ENCODE results near the gene APLNR.
"Not testable (repeated sequence)": the region's sequence is repeated elsewhere in the genome, so short reads cannot be mapped to it uniquely, and the experiment has no call there.

The APLNR gene

DNA sequence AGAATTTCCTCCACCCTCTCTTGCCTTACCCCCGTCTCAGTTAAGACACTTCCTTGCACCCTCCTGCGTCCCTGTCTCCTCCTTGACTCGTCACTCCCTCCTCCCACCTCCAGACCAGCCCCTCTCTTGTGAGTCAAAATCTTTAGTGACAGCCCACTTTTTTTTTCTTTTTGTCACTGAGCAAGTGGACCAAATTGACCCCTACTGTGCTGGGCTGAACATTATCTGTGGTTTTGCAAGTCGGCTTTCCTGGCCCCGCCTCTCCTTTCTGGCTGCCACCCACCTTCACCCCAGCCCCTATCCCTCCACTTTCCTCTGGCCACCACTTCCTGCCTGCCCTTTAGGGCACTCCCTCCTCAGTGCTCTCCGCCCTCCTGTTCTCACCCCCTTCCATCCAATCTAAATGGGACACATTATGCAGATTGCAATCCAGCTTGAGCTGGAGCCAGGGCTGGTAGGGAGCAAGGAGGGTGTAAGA is at the start of gene APLNR:
Gene APLNR, minus strand, starts transcription at position 47 of the 478 bp plus-strand sequence. CDS start 246 bp downstream, outside the sequence.
- DNase-seq = no peak

DNA sequence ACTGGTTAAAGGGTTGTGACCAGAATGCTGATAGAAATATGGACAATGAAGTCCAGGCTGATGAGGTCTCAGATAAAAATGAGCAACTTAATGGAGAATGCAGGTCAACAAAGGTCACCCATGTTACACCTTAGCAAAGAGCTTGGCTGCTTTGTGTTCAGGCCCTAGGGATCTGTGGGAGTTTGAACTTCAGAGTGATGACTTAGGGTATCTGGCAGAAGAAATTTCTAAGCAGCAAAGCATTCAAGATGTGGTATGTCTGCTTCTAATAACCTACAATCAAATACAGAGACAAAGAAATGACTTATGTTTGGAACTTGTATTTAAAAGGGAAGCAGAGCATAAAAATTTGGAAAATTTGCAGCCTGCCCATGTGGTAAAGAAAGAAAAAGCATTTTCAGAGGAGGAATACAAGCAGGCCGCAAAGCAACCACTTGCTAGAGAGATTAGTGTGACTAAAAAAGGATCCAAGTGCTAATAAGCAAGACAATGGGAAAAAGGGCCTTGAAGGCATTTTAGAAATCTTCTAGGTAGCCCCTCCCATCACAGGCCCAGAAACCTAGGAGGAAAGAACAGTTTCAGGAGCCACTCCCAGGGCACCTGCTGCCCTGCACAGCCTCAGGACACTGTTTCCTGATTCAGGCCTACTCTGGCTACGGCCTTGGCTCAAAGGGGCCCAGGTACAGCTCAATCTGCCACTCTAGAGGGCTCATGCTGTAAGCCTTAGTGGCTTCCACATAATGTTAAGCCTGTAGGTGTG is 46.4 kb upstream of the APLNR start:
- DNase-seq = no peak

DNA sequence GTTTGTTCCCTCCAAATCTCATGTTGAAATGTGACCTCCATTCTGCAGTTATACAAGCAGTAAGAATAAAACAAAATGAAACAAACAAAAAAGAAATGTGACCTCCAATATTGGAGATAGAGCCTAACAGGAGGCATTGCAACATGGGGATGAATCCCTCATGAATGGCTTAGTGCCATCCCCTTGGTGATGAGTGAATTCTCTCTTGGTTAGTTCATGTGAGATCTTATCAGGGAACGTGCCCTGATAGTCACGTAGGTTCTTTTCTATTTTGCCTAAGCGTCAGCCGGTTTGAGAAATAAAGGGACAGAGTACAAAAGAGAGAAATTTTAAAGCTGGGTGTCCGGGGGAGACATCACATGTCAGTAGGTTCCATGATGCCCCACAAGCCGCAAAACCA is 44.5 kb upstream of the APLNR start:
- DNase-seq = not testable (repeated sequence)

DNA sequence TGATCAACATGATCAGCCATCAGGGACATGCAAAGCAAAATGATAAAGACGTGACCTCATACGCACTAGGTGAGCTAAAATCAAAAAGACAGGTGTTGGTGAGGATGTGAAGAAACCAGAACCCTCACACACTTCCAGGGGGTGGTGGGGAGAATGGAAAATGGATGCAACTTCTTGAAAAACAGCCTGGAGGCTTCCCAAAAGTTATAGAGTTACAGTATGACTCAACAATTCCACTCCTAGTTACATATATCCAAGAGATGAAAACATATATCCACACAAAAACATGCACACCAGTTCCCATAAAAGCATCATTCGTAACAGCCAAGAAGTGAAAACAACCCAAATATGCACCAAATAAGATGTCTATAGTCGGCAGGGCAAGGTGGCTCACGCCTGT is 42.1 kb upstream of the APLNR start:
- no peak for DNase-seq

DNA sequence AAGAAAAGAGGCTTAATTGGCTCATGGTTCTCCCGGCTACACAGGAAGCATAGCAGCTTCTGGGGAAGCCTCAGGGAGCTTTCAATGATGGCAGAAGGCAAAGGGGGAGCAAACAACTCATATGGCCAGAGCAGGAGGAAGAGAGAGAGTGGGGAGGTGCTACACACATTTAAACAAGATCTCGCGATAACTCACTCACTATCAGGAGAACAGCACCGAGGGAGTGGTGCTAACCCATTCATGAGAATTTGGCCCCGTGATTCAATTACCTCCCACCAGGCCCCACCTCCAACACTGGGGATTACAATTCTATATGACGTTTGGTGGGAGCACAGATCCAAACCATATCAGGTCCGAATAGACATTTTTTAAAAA is 41.7 kb upstream of the APLNR start:
- no peak for DNase-seq

DNA sequence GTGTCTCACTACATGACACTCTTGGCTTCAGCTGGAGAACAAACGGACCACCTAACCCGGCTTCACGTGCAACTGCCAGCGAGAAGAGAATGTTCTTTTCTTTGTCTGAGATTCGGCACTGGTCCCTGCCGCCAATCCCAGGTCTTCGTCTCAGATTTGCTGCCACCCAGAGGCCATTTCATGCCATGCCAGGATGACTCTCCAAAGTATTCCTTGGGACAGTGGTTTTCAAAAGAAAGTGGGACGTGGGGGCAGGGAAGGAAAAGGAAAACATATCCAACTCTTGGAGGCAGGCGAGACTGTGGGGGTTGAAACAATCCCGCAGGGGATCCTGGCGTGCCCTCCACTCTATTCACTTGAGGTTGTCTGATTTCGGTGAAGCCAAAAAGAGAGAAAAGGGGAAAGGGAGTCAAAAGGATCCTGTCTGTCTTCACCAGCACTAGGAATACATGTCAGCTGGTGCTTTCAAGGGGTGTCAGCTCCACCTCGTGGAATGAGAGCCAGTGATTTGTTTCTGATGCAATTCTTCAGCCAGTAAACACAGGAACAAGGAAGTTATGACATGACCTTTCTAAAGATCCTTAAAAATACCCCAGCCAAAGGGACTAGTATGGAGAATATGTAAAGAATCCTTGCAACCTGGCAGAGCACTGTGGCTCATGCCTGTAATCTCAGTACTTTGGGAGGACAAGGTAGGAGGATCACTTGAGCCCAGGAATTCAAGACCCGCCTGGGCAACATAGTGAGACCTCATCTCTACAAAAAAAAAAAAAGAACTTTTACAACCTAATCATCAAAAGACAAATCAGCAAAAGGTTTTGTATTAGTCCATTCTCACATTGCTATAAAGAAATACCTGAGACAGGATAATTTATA is 41.0 kb upstream of the APLNR start:
- peak; percentile 87 for DNase-seq

DNA sequence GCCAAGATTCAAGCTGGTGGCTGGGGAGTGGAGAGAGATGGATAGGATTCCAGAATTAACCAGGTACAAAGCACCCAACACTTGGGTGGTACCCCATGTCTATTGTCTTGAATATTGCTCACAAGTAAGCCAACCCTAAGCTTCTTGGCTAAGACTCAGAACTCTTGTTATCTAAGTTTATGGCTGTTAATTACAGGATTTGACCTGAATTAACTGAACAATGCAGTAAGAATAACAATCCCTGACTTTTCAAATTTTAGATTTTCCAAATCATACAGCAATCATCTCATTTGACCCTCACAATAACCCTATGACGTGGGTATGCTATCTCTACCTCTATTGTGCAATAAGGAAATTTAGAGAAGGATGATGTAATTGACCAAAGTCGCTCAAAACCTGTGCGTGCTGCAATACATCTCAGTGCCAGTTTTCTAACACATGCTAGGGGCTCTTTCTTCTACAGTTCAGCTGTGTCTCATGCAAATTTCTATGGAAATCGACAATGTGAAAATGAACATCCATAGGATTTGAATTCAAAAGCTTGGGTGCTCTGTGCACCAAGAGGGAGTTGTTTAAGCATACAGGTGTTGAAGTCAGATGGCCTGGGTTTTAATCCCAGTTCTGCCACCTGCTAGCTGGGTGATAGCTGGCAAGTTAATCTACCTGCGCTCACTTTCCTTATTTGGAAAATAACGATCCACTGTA is 40.1 kb upstream of the APLNR start:
- no peak for DNase-seq

DNA sequence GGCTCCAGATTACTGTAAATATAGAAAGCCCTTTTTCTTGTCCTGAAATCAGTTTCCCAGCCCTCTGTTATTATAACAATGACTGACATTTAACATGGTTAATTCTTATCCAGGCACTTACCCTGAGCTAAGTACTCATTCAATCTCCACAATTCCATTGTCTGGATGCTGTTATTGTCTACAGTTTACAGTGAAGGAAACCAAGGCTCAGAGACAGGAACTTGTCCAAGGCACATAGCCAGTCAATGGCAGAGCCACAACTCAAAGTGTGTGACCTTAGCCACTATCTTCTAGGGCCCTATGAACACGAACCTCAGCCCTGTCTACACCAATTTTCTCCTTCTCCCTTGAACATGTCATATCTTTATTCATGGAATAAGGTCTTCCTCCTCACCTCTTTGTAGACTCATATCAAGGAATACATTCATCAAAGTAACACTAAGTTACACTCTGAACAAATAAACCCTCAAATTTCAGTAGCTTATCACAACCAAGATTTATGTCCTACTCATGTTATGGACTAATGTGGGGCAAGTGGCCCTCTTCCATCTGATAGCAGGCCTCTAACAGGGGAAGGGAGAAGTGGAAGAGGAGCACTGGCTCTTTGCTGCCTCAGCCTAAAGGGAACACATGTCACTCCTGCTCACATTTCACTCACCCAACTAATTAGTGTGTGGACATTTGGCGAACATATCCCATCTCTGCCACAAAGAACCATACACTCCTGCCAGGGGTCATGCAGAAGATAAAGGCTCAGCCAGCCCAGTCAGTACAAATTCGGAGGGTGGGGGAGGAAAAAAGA is 39.3 kb upstream of the APLNR start:
- DNase-seq = no peak

DNA sequence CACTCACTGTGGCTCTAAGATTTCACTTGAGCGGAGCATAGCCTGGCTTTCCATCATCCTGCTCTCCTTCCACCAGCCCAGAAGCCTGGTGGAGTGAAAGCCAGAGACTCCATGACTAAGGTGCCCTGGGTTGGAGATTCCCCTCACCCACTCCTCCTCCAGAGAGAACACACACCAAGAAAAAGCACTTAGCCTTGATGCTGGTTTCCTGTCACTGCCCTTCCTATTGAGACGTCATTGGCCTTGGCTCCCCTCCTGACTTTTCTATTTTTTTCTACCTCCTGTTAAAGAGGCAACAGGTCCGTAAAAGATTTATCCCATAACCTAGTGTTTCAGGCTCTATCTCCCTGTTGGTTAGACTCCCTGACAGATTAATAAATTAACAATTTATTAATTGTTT is 38.5 kb upstream of the APLNR start:
- DNase-seq = no peak

DNA sequence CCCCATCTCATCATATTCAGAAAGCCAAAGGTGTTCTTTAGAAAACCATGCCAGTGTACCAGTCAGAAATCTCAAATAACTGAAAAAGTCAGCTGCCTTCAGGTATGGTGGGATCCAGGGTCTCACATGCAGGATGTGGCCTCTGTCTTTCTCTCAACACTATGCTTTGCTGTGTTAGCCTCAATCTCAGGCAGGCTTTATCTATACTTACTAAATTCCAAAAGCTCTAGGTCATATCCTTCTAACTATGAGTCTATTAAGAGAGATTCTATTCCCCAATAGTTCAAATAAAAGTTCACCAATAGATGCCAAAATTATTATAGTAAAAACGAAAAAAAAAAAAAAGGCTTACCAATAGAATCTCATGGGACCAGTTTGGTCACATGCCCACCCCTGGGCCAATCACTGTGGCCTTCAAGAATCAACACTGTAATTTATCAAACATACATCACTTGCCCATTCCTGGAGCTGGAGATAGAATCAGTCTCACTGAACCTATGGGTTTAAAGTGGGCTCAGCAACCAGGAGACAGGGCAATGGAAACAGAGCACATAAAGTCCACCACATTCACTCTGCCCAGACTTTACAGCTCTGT is 38.0 kb upstream of the APLNR start:
- no peak for DNase-seq

DNA sequence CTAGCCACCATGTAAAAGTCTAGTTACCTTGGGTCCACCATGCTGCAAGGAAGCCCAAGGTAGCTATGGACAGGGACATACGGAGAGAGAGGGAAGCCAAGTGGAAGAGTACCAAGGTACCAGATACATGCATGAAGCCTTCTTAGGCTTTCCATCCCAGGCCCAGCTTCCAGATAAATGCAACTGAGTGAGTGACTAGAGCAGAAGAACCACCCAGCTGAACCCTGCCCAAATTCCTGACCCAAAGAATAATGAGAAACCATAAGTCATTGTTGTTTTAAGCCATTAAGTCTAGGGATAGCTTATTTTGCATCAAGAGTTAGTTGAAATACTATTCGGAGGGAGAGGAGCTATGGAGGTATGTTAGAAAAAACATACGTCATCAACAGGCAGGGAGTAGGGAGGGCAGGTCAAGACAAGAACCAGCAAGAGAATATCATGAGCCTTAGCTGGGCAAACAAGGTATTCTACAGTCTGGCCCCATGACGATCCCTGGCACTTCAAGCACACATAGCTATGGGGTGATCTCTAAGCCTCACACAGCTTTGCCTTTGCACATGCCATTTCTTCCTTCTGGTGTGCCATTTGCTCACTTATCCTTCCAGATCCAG is 36.5 kb upstream of the APLNR start:
- no peak for DNase-seq

DNA sequence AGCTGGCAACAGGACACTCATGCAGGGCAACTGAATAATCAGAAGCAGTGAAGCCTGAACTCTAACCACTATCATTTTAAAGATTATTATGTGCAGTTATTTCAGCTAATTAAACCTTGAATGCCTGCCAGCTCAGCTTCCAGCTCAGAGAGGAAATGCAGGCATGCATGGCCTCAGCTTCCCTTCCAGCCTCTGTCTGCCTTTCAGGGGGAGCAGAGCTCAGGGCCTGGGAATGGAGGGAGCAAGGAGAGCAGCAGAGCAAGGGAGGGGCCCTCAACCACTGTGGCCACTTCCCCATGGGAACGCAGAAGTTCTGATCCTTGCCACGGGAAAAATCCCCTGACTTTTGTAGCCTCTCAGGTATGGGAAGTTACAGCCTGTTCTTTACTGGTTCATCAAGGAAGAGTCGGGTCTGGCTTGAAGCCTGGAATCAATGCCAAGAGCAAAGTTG is 32.5 kb upstream of the APLNR start:
- peak; percentile 89 for DNase-seq

DNA sequence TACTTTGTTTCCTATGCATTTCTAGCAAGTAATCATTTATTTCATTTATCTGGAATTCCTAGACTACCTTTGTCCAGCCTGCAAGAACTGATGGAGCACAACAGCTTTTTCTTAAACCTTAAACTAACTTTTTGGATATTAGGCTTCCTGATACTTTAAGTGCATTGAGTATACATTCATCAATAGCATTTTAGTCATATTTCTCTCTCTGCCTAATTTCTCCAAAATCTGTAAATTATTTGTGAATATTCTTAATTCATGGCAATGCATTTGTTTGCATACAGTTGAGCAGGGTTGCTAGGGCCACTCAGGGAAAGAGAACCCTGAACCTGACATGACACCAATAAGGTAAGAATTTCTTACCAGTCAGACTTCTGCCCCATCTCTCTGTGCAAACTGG is 29.1 kb upstream of the APLNR start:
- DNase-seq = no peak

DNA sequence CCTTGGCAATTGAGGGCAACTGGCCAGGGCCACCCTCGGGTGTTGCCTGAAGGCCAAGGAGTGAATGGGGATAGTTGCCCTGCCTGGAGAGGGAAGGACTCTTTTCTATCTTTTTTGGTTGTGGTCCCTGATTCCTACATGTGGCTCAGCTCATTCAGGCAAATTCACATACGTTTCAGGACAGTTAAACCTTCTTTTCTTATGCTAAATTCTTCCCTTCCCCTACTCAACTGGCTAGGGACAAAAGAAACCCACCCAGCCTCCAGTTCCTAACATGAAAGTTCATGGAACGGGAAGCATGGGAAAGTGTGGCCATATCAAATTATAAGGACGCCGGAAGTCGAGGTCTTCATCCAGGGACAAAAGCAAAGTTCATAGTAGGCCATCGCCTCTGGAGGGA is 26.3 kb upstream of the APLNR start:
- no peak for DNase-seq

DNA sequence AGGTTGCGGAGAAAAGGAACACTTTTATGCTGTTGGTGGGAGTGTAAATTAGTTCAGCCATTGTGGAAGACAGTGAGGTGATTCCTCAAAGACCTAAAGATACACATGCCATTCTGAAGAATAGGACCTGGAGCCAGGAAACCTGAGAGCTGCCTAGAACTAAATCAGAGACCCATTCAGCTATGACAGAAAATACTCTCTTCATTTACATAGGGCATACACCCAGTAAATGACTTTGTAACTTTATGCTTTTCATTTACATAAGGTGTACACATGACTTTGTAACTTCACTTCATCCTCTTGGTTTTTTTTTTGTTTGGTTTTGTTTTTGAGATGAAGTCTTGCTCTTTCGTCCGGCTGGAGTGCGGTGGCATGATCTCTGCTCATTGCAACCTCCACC is 25.1 kb upstream of the APLNR start:
- no peak for DNase-seq

DNA sequence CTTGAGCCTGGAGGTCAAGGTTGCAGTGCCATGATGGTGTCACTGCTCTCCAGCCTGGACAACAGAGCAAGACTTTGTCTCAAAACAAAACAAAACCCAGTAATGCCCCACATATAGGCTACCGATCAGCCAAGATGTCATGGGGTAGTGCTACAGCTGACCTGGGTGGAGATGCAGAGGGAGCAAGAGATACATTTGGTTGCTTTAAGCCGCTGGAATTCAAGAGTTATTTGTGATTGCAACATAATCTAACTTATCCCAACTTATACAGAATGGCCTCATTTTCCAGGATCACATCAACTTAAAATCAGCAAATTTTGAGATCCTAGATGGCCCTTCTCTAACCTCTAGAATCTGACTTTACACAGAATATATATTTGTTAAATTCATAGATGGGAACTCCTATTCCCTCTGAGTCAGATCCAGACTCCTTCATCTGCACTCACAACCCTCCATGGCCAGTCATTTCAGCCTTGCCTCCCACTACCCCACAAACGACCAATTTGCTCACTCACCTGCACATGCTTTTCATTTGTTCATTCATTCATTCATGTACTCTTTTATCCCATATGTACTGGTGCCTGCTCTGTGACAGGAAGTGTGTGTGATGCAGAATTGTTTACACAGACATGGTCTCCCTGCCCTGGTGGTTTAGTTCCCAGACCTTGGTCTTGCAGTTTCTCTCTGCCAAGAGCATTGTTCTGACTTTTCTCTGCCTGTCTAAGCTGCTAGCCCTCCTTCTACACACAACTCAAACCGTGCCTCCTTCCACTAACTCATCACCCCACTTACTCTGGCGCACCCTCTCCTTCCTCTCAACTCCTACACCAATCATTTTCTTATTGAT is 24.1 kb upstream of the APLNR start:
- DNase-seq = no peak

DNA sequence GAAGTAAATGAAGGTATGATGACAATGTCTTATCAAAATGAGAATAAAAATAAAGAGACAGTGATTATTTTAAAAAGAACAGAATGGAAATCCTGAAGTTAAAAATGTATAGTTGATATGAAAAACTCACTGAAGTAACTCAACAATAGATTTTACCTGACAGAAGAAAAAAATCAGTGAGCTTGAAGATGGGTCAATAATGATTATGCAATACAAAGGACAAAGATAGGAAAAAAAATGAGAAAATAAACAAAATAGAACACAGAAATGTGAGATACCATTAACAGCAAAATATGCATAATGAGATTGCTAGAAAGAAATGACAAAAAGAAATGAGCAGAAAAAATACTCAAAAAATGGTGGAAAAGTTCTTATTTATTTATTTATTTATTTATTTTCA is 19.1 kb upstream of the APLNR start:
- no peak for DNase-seq

DNA sequence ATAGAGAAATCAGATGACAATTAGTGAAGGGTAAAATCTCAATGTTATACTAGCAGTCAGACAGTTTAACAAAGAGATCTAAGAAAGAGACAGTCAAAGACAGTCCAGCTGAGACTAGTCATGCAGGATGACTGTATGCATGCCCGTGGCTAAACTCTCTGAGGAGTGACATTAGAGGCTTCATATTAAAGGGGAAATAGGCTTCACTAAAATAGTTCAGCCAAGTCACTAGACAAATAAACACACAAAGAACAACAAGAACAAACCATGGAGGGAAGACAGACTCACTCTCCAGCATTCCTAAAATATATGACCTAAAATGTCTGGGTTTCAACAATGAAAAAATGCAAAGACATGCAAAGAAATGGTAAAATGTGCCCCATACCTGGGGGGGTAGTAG is 18.6 kb upstream of the APLNR start:
- peak; percentile 34 for DNase-seq

DNA sequence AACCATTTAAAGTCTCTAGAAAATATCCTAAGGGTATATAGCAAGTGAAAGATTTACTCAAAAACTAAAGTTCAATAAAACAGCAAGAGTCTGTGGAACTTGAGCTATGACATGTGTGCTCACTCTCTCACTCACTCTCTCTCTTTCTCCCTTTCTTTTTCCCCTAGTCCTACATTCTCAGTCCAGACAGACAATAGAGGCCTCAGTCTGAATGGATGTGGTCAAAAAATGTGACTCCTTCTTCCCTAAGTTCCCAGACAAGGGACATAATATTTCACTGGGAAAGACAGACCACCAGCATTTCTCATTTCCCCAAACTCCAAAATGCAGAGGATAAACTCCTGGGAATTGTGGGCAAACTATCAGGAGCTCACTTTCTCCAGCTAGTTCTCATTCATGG is 17.6 kb upstream of the APLNR start:
- no peak for DNase-seq

DNA sequence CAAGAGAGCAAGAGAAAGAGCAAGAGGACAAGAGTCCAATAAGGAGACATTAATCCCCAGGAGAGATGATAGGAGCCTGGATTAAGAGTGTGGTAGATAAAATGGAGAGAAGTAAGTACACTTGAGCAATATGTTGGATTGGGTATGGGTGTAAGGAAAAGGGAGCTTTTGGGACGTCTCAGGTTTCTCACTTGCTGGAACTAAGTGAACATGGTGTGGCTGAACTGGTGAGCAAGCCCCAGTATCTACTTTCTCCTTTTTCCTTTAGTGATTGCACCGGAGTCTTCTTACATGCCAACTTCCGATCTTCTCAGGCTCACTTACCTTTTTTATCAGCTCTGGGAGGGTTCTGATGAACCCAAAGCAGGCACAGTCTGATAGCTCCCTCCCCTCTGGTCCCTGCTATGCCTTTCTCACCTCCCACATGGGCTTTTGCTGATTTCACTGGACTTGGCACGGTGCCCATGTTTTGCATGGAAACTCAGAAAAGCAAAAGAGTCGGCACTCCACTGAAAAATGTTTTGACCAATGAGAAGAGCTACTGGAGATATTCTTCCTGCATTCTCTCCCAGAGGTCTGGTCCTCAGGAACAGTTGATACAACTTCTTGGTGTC is 14.5 kb upstream of the APLNR start:
- DNase-seq = peak; percentile 18
